DMS53 treated with DMSO at 0.1 percent for 48 hours (cell line): ENCODE data around the gene PPP2R2D.
"Not testable (repeated sequence)": the region's sequence is repeated elsewhere in the genome, so short reads cannot be mapped to it uniquely, and the experiment has no call there.

ENCODE experiments used
- DNase-seq: peaks from one replicate; lab custom pipeline; 2025; ENCODE audit not compliant: unreplicated experiment; lab: John Stamatoyannopoulos, UW

Gene PPP2R2D

GRCh38 chr10:131946321-131946751 is 45.5 kb downstream of the PPP2R2D start:
- no peak for DNase-seq

- no peak for DNase-seq
Observed at GRCh38 chr10:131946880-131947279, 46.1 kb downstream of the PPP2R2D start.

GRCh38 chr10:131947631-131948347 is 47.0 kb downstream of the PPP2R2D start:
- DNase-seq, result no peak

- DNase-seq, result no peak
Observed at GRCh38 chr10:131948501-131948900, 47.7 kb downstream of the PPP2R2D start.

- DNase-seq, result no peak
Observed at GRCh38 chr10:131949041-131949862, 48.4 kb downstream of the PPP2R2D start.

- not testable (repeated sequence) for DNase-seq
Observed at GRCh38 chr10:131949908-131950307, 49.1 kb downstream of the PPP2R2D start.

- DNase-seq, result no peak
Observed at GRCh38 chr10:131954356-131954965, 53.7 kb downstream of the PPP2R2D start.

GRCh38 chr10:131955591-131956340 is 55.0 kb downstream of the PPP2R2D start:
- DNase-seq, result no peak

- DNase-seq, result no peak
Observed at GRCh38 chr10:131959841-131960240, 59.0 kb downstream of the PPP2R2D start.

GRCh38 chr10:131960631-131961046 is 59.8 kb downstream of the PPP2R2D start:
- DNase-seq, result no peak

- no peak for DNase-seq
Observed at GRCh38 chr10:131961047-131961776, 60.4 kb downstream of the PPP2R2D start.

- peak; percentile 58 for DNase-seq
Observed at GRCh38 chr10:131961777-131962662, 61.2 kb downstream of the PPP2R2D start.

- DNase-seq, result no peak
Observed at GRCh38 chr10:131963350-131963749, 62.5 kb downstream of the PPP2R2D start.

GRCh38 chr10:131963811-131964210 is 63.0 kb downstream of the PPP2R2D start:
- DNase-seq, result no peak

GRCh38 chr10:131964298-131964697 is 63.5 kb downstream of the PPP2R2D start:
- DNase-seq, result no peak

- no peak for DNase-seq
Observed at GRCh38 chr10:131968949-131969348, 68.1 kb downstream of the PPP2R2D start.

GRCh38 chr10:131970946-131971345 is 70.1 kb downstream of the PPP2R2D start:
- DNase-seq, result no peak

- no peak for DNase-seq
Observed at GRCh38 chr10:131971591-131971990, 70.8 kb downstream of the PPP2R2D start.

- DNase-seq, result peak; percentile 47
Observed at GRCh38 chr10:131972474-131973071, 71.8 kb downstream of the PPP2R2D start.
